Measurements from ENCODE around the gene MRGPRX1. TPM values are rescaled to one million over a fixed set of nuclear protein-coding genes. Genes with fewer than 3 reads are reported as not detected.
"Not testable (repeated sequence)": the region's sequence is repeated elsewhere in the genome, so short reads cannot be mapped to it uniquely, and the experiment has no call there.

Gene MRGPRX1
- total RNA-seq, 1 experiment from 2014 or later: not detected

GRCh38 chr11:18956630-18957029, 17.4 kb upstream of the MRGPRX1 start:
- ChIA-PET POLR2A (no interaction called here), CTCF (no interaction called here)
- no peaks in the 10 kb centered on the region for H3K9me3 Mint-ChIP-seq (ENCODE audit: unreplicated experiment)
- DNase-seq (ENCODE audit: unreplicated experiment): no peak
- no peak overlapping the region for H3K4me3 Mint-ChIP-seq (ENCODE audit: unreplicated experiment)
- no peaks in the 10 kb centered on the region for H3K4me1 Mint-ChIP-seq (ENCODE audit: insufficient read depth, unreplicated experiment)
- H3K27ac Mint-ChIP-seq (ENCODE audit: low read depth, unreplicated experiment): no peak overlapping the region
- no TSS peak for BruUV-seq (replicated peaks)
- TF ChIP-seq CTCF (IDR thresholded peaks at IDR 0.05; ENCODE audit: unreplicated experiment): no peak
- H3K36me3 Mint-ChIP-seq (ENCODE audit: insufficient read depth, unreplicated experiment): no peaks in the 10 kb centered on the region
- intact Hi-C loops (cut with micrococcal nuclease): no loop called here
- peaks cover 88% of the 10 kb centered on the region for H3K27me3 Mint-ChIP-seq (ENCODE audit: insufficient read depth, unreplicated experiment)

- H3K36me3 Mint-ChIP-seq (ENCODE audit: insufficient read depth, unreplicated experiment): no peaks in the 10 kb centered on the region
- H3K9me3 Mint-ChIP-seq (ENCODE audit: unreplicated experiment): no peaks in the 10 kb centered on the region
- no peak overlapping the region for H3K4me3 Mint-ChIP-seq (ENCODE audit: unreplicated experiment)
- no peaks in the 10 kb centered on the region for H3K4me1 Mint-ChIP-seq (ENCODE audit: insufficient read depth, unreplicated experiment)
- no TSS peak for BruUV-seq (replicated peaks)
- peaks cover 15% of the 10 kb centered on the region for H3K27me3 Mint-ChIP-seq (ENCODE audit: insufficient read depth, unreplicated experiment)
- ChIA-PET POLR2A (interaction anchor here (0.6 kb wide), 1 partner anchor 13 kb away, joined by 3 read pairs; no protein-coding TSS in a partner anchor), CTCF (no interaction called here)
- no peak overlapping the region for H3K27ac Mint-ChIP-seq (ENCODE audit: low read depth, unreplicated experiment)
- intact Hi-C loops (cut with micrococcal nuclease): no loop called here
- DNase-seq (ENCODE audit: unreplicated experiment): no peak
- TF ChIP-seq CTCF (IDR thresholded peaks at IDR 0.05; ENCODE audit: unreplicated experiment): no peak
Measured at GRCh38 chr11:18936002-18936673, 3.1 kb downstream of the MRGPRX1 start.

GRCh38 chr11:18934195-18934814, 4.9 kb downstream of the MRGPRX1 start:
- TF ChIP-seq CTCF (IDR thresholded peaks at IDR 0.05; ENCODE audit: unreplicated experiment): no peak
- H3K4me3 Mint-ChIP-seq (ENCODE audit: unreplicated experiment): no peak overlapping the region
- H3K9me3 Mint-ChIP-seq (ENCODE audit: unreplicated experiment): no peaks in the 10 kb centered on the region
- H3K4me1 Mint-ChIP-seq (ENCODE audit: insufficient read depth, unreplicated experiment): no peaks in the 10 kb centered on the region
- CTCF ChIA-PET: no interaction called here
- BruUV-seq (replicated peaks): no TSS peak
- peaks cover 15% of the 10 kb centered on the region for H3K27me3 Mint-ChIP-seq (ENCODE audit: insufficient read depth, unreplicated experiment)
- no peak overlapping the region for H3K27ac Mint-ChIP-seq (ENCODE audit: low read depth, unreplicated experiment)
- intact Hi-C loops (cut with micrococcal nuclease): no loop called here
- POLR2A ChIA-PET: no interaction called here
- H3K36me3 Mint-ChIP-seq (ENCODE audit: insufficient read depth, unreplicated experiment): no peaks in the 10 kb centered on the region
- DNase-seq (ENCODE audit: unreplicated experiment): no peak

GRCh38 chr11:18927550-18928322, 11.5 kb downstream of the MRGPRX1 start:
- Mint-ChIP-seq H3K4me3 (ENCODE audit: unreplicated experiment) (no peak overlapping the region), H3K36me3 (ENCODE audit: insufficient read depth, unreplicated experiment) (no peaks in the 10 kb centered on the region), H3K27ac (ENCODE audit: low read depth, unreplicated experiment) (no peak overlapping the region), H3K4me1 (ENCODE audit: insufficient read depth, unreplicated experiment) (no peaks in the 10 kb centered on the region), H3K27me3 (ENCODE audit: insufficient read depth, unreplicated experiment) (no peaks in the 10 kb centered on the region), H3K9me3 (ENCODE audit: unreplicated experiment) (no peaks in the 10 kb centered on the region)
- no peak for TF ChIP-seq CTCF (IDR thresholded peaks at IDR 0.05; ENCODE audit: unreplicated experiment)
- ChIA-PET CTCF (interaction anchor here (0.6 kb wide), 1 partner anchor 747 kb away, joined by 3 read pairs; no protein-coding TSS in a partner anchor), POLR2A (no interaction called here)
- no peak for DNase-seq (ENCODE audit: unreplicated experiment)
- no TSS peak for BruUV-seq (replicated peaks)
- intact Hi-C loops (cut with micrococcal nuclease): no loop called here

GRCh38 chr11:18925426-18925825, 13.8 kb downstream of the MRGPRX1 start:
- H3K9me3 Mint-ChIP-seq (ENCODE audit: unreplicated experiment); H3K4me3 Mint-ChIP-seq (ENCODE audit: unreplicated experiment); CTCF ChIA-PET; H3K4me1 Mint-ChIP-seq (ENCODE audit: insufficient read depth, unreplicated experiment); BruUV-seq (replicated peaks); intact Hi-C loops (cut with micrococcal nuclease); H3K27ac Mint-ChIP-seq (ENCODE audit: low read depth, unreplicated experiment); H3K27me3 Mint-ChIP-seq (ENCODE audit: insufficient read depth, unreplicated experiment); H3K36me3 Mint-ChIP-seq (ENCODE audit: insufficient read depth, unreplicated experiment); DNase-seq (ENCODE audit: unreplicated experiment): not testable (repeated sequence)
- POLR2A ChIA-PET: interaction anchor here (0.7 kb wide), 1 partner anchor 40 kb away, joined by 3 read pairs; no protein-coding TSS in a partner anchor

All from MCF 10A (cell line).